GM12892 (cell line): ENCODE results near the gene PPP1R9A.

Experiments
- POLR2A ChIP-seq: IDR thresholded peaks from 2 replicates; pipeline ENCODE4 v1.6.1; 2011; ENCODE audit warnings: low read depth, low read length, control low read depth
- POLR2AphosphoS5 ChIP-seq: IDR thresholded peaks from 2 replicates; pipeline ENCODE4 v1.6.1; 2011; ENCODE audit warnings: low read depth, low read length, control low read depth

- TF ChIP-seq POLR2AphosphoS5: no peak
- no peak for TF ChIP-seq POLR2A
These were observed 9.1 kb upstream of the PPP1R9A start for GRCh38 chr7:94898340-94898739.
